PC-3 (cell line): ENCODE results near the gene MMP23B. TPM values are rescaled to one million over a fixed set of nuclear protein-coding genes. Genes with fewer than 3 reads are reported as not detected.

Source experiments
- ATAC-seq: fragments of 200-7000 bp; cut with Tn5 transposase; 2 replicates; pipeline ENCODE4 v1.9.1; 2020; ENCODE audit warnings: mild to moderate bottlenecking, moderate library complexity
- BruUV-seq: library from RNA; stranded (reverse); fragments of 400-500 nt; replicated peaks from 2 replicates; lab custom pipeline; 2021; lab: Mats Ljungman, UMichigan
- CTCF ChIA-PET: fragments of 300-600 bp; sonication (Branson Sonifier 250); formaldehyde crosslinking; loops from one replicate; lab custom pipeline; 2022; ENCODE audit warnings: antibody characterized with exemption; lab: Charles Lee
- POLR2A ChIA-PET: fragments of 300-600 bp; sonication (Branson Sonifier 250); formaldehyde crosslinking; loops from one replicate; lab custom pipeline; 2022; ENCODE audit warnings: antibody characterized with exemption; ENCODE audit not compliant: unreplicated experiment; lab: Charles Lee
- DNase-seq: peaks from one replicate; pipeline ENCODE4 v3.0.0-alpha.2; 2015
- H2AFZ ChIP-seq: fragments of 300-600 bp; sonication (generic); 2 replicates; pipeline ENCODE4 v1.6.0; 2016; ENCODE audit warnings: antibody characterized with exemption, low read length
- H3F3A ChIP-seq: fragments of 300-600 bp; sonication (generic); one replicate; pipeline ENCODE4 v1.6.0; 2017; ENCODE audit warnings: antibody characterized with exemption, low read length, control low read depth, mild to moderate bottlenecking; ENCODE audit not compliant: unreplicated experiment
- H3K27ac ChIP-seq: fragments of 300-600 bp; sonication (generic); 2 replicates; pipeline ENCODE4 v1.5.1; 2016; ENCODE audit warnings: mild to moderate bottlenecking, low read length
- H3K27me3 ChIP-seq: fragments of 300-600 bp; sonication (generic); 2 replicates; pipeline ENCODE4 v1.6.1; 2016; ENCODE audit warnings: low read length, mixed read lengths
- H3K36me3 ChIP-seq: fragments of 300-600 bp; sonication (generic); 2 replicates; pipeline ENCODE4 v1.6.1; 2016; ENCODE audit warnings: low read depth, mixed run types, low read length, mixed read lengths
- H3K4me1 ChIP-seq: fragments of 300-600 bp; sonication (generic); 2 replicates; pipeline ENCODE4 v1.5.1; 2016; ENCODE audit warnings: low read length; ENCODE audit not compliant: insufficient read depth
- H3K4me2 ChIP-seq: fragments of 300-600 bp; sonication (generic); 2 replicates; pipeline ENCODE4 v1.6.0; 2016; ENCODE audit warnings: low read length
- H3K4me3 ChIP-seq: fragments of 300-600 bp; sonication (generic); 2 replicates; pipeline ENCODE4 v1.5.1; 2016; ENCODE audit warnings: mild to moderate bottlenecking, low read length, mixed read lengths
- H3K79me2 ChIP-seq: fragments of 300-600 bp; sonication (generic); 2 replicates; pipeline ENCODE4 v1.6.1; 2017; ENCODE audit warnings: low read length, mixed read lengths
- H3K9ac ChIP-seq: fragments of 300-600 bp; sonication (generic); 2 replicates; pipeline ENCODE4 v1.6.0; 2016; ENCODE audit warnings: mild to moderate bottlenecking, low read length
- H3K9me2 ChIP-seq: fragments of 300-600 bp; sonication (generic); replicated peaks from 2 replicates; pipeline ENCODE4 v1.6.1; 2016; ENCODE audit warnings: mixed run types, low read length, mixed read lengths
- H3K9me3 ChIP-seq: fragments of 300-600 bp; sonication (generic); 2 replicates; pipeline ENCODE4 v1.6.1; 2016; ENCODE audit warnings: low read length, mixed read lengths
- H4K20me1 ChIP-seq: fragments of 300-600 bp; sonication (generic); 2 replicates; pipeline ENCODE4 v1.6.1; 2016; ENCODE audit warnings: low read length, mixed read lengths
- EZH2 ChIP-seq: fragments of 300-600 bp; sonication (generic); IDR thresholded peaks from one replicate; pipeline ENCODE4 v1.6.1; 2017; ENCODE audit warnings: antibody characterized with exemption, mild to moderate bottlenecking, low read length; ENCODE audit not compliant: unreplicated experiment
- EZH2phosphoT487 ChIP-seq: fragments of 300-600 bp; sonication (generic); IDR thresholded peaks from 2 replicates; pipeline ENCODE4 v1.6.1; 2018; ENCODE audit warnings: mild to moderate bottlenecking, antibody characterized with exemption, low read length, borderline replicate concordance
- intact Hi-C: fragments of 100-400 bp; cut with micrococcal nuclease; formaldehyde crosslinking; loops from 2 replicates; pipeline ENCODE4 v1.9.0; 2023
- total RNA-seq: library from RNA; depleted of rRNA; stranded (reverse); fragments of >200 nt; gene quantifications from 2 replicates; pipeline ENCODE4 v1.2.3, GENCODE V29; 2014
- TF ChIP-seq, protein P1 (sequence below): fragments of 300-600 bp; sonication (generic); conservative IDR thresholded peaks from 2 replicates; pipeline ENCODE4 v1.5.1; 2017; ENCODE audit warnings: antibody characterized with exemption, low read depth, mild to moderate bottlenecking, low read length

MMP23B gene
- total RNA-seq, 1 experiment from 2014 or later: 28.4 TPM

DNA sequence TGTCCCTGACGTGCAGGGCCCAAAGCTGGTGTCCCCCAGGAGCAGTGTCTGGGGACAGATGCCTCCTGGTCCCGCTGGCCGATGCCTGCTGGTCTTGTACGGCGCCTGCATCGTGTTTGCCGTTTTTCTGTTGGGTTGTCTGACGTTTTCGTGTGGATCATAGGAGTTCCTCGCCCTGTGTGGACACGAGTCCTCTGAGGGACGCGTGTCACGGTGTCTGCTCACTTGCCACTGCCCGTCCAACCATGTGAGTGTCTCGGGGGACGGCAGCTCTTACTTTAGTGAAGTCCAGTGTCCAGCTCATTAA, 9.2 kb upstream of the MMP23B start:
- H3K4me3 ChIP-seq: no peak overlapping the region
- H3K9ac ChIP-seq: no peak overlapping the region
- intact Hi-C loops: no loop called here
- H3K4me1 ChIP-seq: 0 out of 2 replicates have a peak, but pooled peaks cover under 1% of the 10 kb centered on the region
- DNase-seq (no peak), ATAC-seq (no peak)
- peaks cover 5% of the 10 kb centered on the region; the same call in 1 of the 2 replicates for H4K20me1 ChIP-seq
- ChIA-PET CTCF (no interaction called here), POLR2A (no interaction called here)
- H3K4me2 ChIP-seq: no peak overlapping the region
- H3K27me3 ChIP-seq: no peaks in the 10 kb centered on the region
- TF ChIP-seq, protein P1, sequence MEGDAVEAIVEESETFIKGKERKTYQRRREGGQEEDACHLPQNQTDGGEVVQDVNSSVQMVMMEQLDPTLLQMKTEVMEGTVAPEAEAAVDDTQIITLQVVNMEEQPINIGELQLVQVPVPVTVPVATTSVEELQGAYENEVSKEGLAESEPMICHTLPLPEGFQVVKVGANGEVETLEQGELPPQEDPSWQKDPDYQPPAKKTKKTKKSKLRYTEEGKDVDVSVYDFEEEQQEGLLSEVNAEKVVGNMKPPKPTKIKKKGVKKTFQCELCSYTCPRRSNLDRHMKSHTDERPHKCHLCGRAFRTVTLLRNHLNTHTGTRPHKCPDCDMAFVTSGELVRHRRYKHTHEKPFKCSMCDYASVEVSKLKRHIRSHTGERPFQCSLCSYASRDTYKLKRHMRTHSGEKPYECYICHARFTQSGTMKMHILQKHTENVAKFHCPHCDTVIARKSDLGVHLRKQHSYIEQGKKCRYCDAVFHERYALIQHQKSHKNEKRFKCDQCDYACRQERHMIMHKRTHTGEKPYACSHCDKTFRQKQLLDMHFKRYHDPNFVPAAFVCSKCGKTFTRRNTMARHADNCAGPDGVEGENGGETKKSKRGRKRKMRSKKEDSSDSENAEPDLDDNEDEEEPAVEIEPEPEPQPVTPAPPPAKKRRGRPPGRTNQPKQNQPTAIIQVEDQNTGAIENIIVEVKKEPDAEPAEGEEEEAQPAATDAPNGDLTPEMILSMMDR: no peak
- TF ChIP-seq EZH2phosphoT487 (no peak), EZH2 (no peak)
- H3K9me3 ChIP-seq: no peaks in the 10 kb centered on the region
- peaks cover 4% of the 10 kb centered on the region for H3K79me2 ChIP-seq
- BruUV-seq: no TSS peak
- H2AFZ ChIP-seq: no peak overlapping the region
- no peaks in the 10 kb centered on the region; the same call in 1 of the 2 replicates for H3K36me3 ChIP-seq
- no peak overlapping the region for H3K27ac ChIP-seq
- H3F3A ChIP-seq: no peaks in the 10 kb centered on the region
- H3K9me2 ChIP-seq: no peaks in the 10 kb centered on the region

DNA sequence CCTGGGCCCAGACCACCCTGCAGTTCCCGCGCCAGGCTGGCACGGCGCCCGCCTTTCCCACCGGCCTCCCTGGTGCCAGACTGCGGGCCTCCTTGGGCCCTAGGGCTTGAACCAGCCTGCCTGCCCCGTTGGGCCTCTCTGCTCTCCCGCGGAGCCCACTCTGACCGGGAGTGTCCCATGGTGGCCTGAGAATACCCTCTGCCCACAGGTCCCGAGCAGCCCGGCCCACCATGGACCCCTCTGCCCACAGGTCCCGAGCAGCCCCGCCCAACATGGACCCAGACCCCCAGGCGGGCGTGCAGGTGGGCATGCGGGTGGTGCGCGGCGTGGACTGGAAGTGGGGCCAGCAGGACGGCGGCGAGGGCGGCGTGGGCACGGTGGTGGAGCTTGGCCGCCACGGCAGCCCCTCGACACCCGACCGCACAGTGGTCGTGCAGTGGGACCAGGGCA, 8.8 kb upstream of the MMP23B start:
- Histone ChIP-seq H4K20me1 (peaks cover 4% of the 10 kb centered on the region; the same call in 1 of the 2 replicates), H3K9me3 (no peaks in the 10 kb centered on the region), H3K9me2 (no peaks in the 10 kb centered on the region), H3F3A (no peaks in the 10 kb centered on the region), H3K9ac (no peak overlapping the region), H3K79me2 (no peaks in the 10 kb centered on the region), H3K4me2 (no peak overlapping the region), H3K4me1 (no peaks in the 10 kb centered on the region), H3K4me3 (no peak overlapping the region), H2AFZ (no peak overlapping the region), H3K27me3 (no peaks in the 10 kb centered on the region), H3K27ac (no peak overlapping the region), H3K36me3 (no peaks in the 10 kb centered on the region)
- intact Hi-C loops: no loop called here
- DNase-seq: no peak
- ChIA-PET POLR2A (no interaction called here), CTCF (no interaction called here)
- ATAC-seq: no peak
- TF ChIP-seq EZH2phosphoT487 (no peak), EZH2 (no peak)
- TF ChIP-seq, protein P1: no peak
- BruUV-seq: no TSS peak

GRCh38 chr1:1623631-1624442, 8.1 kb upstream of the MMP23B start:
- H3F3A ChIP-seq: no peaks in the 10 kb centered on the region
- no peaks in the 10 kb centered on the region for H3K27me3 ChIP-seq
- BruUV-seq: no TSS peak
- no peaks in the 10 kb centered on the region for H3K79me2 ChIP-seq
- no peak overlapping the region for H3K4me2 ChIP-seq
- peaks cover 4% of the 10 kb centered on the region; the same call in 1 of the 2 replicates for H4K20me1 ChIP-seq
- no peak overlapping the region for H2AFZ ChIP-seq
- no peaks in the 10 kb centered on the region for H3K9me2 ChIP-seq
- H3K4me1 ChIP-seq: no peaks in the 10 kb centered on the region
- ChIA-PET POLR2A (no interaction called here), CTCF (no interaction called here)
- H3K9ac ChIP-seq: no peak overlapping the region
- no peaks in the 10 kb centered on the region for H3K36me3 ChIP-seq
- no peaks in the 10 kb centered on the region for H3K9me3 ChIP-seq
- H3K4me3 ChIP-seq: no peak overlapping the region
- no peak overlapping the region for H3K27ac ChIP-seq
- no peak for ATAC-seq
- no peak for TF ChIP-seq EZH2phosphoT487
- TF ChIP-seq, protein P1: no peak
- no peak for TF ChIP-seq EZH2
- no peak for DNase-seq
- intact Hi-C loops: no loop called here
